ENCODE data around the gene CATSPERZ.
A peak's percentile ranks its signal among the peaks of the same experiment; 100 is the strongest.

Gene CATSPERZ

DNA sequence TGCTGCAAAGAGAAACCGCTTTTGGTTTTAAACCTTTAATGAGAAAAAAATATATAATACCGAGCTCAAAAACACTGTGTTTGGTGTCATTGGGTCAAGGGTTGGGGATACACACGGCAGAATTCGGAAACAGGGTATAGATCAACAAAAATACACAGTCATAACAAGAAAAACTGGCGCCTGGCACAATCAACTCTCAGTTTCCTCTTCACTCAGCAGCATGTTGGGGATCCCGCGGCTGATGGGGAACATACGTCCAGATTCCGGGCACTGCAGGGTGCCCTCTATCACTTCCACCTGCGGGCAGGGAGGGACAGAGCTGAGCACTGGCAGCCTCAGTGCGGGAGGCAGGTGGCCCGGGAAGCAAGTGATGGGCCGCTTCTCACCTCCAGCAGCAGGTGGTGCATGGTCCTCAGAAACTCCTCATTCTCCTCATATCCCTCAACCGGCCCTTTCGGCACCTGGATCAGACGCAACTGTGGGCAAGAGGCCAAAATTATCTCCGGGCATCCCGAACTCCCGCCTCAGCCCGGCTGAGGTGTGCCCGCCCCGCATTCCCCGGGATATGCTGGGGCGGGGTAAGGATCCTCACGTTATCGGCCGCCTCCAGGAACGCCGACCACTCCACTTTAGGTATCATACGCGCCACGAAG is 16.6 kb downstream of the CATSPERZ start:
- no peaks in the 10 kb centered on the region for H3K27me3 Mint-ChIP-seq (ENCODE audit: low read depth)
- H3K4me3 Mint-ChIP-seq, result peak overlapping the region; percentile 94 to 99 (median 96)
- H3K4me1 Mint-ChIP-seq, result peaks cover 21% of the 10 kb centered on the region
- TF ChIP-seq, protein P1, sequence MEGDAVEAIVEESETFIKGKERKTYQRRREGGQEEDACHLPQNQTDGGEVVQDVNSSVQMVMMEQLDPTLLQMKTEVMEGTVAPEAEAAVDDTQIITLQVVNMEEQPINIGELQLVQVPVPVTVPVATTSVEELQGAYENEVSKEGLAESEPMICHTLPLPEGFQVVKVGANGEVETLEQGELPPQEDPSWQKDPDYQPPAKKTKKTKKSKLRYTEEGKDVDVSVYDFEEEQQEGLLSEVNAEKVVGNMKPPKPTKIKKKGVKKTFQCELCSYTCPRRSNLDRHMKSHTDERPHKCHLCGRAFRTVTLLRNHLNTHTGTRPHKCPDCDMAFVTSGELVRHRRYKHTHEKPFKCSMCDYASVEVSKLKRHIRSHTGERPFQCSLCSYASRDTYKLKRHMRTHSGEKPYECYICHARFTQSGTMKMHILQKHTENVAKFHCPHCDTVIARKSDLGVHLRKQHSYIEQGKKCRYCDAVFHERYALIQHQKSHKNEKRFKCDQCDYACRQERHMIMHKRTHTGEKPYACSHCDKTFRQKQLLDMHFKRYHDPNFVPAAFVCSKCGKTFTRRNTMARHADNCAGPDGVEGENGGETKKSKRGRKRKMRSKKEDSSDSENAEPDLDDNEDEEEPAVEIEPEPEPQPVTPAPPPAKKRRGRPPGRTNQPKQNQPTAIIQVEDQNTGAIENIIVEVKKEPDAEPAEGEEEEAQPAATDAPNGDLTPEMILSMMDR (IDR thresholded peaks at IDR 0.05; ENCODE audit: unreplicated experiment in 3 of 3), result no peak
- no peaks in the 10 kb centered on the region for H3K9me3 Mint-ChIP-seq
- H3K27ac Mint-ChIP-seq, result peak overlapping the region; percentile 100
- H3K36me3 Mint-ChIP-seq (ENCODE audit: low read depth), result peaks cover 22% of the 10 kb centered on the region

DNA sequence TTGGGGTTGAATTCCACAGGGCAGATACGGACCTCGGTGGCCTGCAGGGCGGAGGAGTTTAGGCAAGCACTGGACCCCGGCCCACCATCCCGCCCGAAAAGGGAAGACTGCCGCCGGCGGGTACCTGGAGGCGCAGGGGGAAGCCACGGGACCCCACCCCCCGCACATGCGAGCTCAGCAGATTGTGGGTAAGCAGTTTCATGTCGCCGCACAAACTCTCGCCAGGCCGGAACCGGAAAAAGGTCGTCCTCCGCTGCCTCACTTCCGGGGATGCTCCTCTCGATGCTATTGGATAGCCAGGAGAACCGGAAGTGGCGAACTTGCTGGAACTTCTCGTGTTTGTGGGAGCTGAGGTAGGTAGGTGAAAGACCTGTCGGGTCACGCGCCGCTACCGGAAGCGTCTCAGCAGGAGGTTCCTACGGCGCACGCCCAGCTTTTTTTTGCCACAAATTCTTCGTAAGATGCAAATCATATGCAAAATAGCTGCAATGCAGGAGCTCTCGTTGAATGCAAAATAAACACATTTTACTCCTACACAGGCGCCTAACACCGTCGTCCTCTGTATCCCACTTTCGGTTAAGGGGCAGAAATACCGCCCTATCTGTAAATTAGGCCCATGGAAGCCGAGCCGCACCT is 17.3 kb downstream of the CATSPERZ start, which contains the start of gene TRMT112:
Gene TRMT112, minus strand, starts transcription at position 235 of the 636 bp plus-strand sequence. Its CDS starts 33 bp downstream, at position 202.
- H3K27ac Mint-ChIP-seq, result peak within 1 kb of the TSS; percentile 100
- peaks cover 21% of the 10 kb centered on the region for H3K4me1 Mint-ChIP-seq
- H3K4me3 Mint-ChIP-seq, result peak within 1 kb of the TSS; percentile 94 to 99 (median 96)
- TF ChIP-seq, protein P1 (IDR thresholded peaks at IDR 0.05; ENCODE audit: unreplicated experiment in 3 of 3), result no peak
- no peaks in the 10 kb centered on the region for H3K27me3 Mint-ChIP-seq (ENCODE audit: low read depth)
- no peaks in the 10 kb centered on the region for H3K9me3 Mint-ChIP-seq
- H3K36me3 Mint-ChIP-seq (ENCODE audit: low read depth), result peaks cover 21% of the 10 kb centered on the region

DNA sequence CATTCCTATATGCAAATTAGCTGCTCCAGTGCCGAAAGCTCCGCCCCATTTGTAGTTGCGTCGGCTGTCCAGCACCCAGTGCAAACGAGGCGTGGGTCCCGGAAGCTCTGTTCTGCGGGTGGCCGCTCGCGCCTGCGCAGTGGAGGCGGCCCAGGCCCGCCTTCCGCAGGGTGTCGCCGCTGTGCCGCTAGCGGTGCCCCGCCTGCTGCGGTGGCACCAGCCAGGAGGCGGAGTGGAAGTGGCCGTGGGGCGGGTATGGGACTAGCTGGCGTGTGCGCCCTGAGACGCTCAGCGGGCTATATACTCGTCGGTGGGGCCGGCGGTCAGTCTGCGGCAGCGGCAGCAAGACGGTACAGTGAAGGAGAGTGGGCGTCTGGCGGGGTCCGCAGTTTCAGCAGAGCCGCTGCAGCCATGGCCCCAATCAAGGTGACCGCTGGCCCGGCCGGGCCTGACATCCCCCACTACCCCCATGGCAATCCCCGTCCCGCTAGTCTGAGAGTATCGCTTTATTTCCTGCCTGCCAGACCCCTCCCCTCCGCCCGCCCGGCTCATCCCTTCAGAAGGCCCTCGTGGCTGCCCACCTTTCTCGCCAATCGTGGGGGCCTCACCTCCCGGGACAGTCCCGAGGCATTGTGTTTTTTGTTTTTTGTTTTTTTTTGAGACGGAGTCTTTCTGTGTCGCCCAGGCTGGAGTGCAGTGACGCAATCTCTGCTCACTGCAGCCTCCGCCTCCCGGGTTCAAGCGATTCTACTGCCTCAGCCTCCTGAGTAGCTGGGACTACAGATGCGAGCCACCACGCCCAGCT is 18.0 kb downstream of the CATSPERZ start, which contains the start of gene PRDX5:
Gene PRDX5, plus strand, starts transcription at position 161 of the 805 bp plus-strand sequence. Its CDS starts 95 bp downstream, at position 256.
- H3K36me3 Mint-ChIP-seq (ENCODE audit: low read depth), result peaks cover 15% of the 10 kb centered on the region
- no peaks in the 10 kb centered on the region for H3K9me3 Mint-ChIP-seq
- peak within 1 kb of the TSS; percentile 100 for H3K27ac Mint-ChIP-seq
- TF ChIP-seq, protein P1 (IDR thresholded peaks at IDR 0.05; ENCODE audit: unreplicated experiment in 3 of 3), result peak in 2 of 3 experiments; percentile 7 to 28
- H3K4me3 Mint-ChIP-seq, result peak within 1 kb of the TSS; percentile 94 to 99 (median 96)
- H3K27me3 Mint-ChIP-seq (ENCODE audit: low read depth), result no peaks in the 10 kb centered on the region
- H3K4me1 Mint-ChIP-seq, result peaks cover 16% of the 10 kb centered on the region

DNA sequence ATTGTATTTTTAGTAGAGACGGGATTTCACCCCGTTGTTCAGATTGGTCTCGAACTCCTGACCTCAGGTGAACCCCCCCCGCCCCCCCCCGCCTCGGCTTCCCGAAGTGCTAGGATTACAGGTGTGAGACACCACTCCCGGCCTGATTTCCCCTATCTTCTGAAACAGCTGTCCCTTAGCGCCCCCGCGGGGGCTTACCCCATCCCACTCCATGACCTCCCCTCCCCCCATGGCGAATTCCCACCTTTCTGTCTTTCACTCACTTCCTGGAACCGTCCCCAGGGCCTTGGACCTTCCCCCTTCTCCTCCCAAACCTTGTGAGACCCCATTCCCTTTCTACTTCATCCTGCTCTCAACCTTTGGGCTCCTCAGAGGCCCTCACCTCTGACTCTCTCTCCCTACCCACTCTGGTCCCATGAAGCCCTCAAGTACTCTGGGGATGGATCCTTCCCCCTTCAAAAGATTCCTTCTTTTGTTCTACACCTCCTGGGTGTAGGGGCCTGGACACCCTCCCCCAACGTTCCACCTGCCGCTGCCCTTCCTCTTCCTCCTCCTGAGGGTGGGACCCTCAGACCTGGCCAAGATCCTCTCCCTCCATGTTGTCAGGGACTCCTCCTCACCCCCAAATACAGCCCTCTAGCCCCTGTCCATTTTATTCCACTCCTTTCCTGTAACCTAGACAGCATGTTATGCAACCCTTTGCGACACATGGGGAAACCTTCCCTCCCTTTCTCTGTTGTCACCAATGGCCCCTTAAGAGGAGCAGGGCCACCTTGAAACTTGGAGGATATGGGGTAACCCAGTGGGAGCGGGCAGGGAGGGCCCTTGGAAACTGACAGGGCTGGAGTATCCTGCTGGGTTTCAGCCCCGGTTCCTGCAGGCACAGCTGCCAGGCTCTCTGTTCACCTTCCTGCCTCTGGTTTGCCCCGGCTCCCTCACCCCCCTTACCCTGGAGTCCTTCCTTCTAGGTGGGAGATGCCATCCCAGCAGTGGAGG is 18.9 kb downstream of the CATSPERZ start:
- peak overlapping the region; percentile 100 for H3K27ac Mint-ChIP-seq
- no peaks in the 10 kb centered on the region for H3K27me3 Mint-ChIP-seq (ENCODE audit: low read depth)
- peak overlapping the region; percentile 94 to 99 (median 96) for H3K4me3 Mint-ChIP-seq
- H3K36me3 Mint-ChIP-seq (ENCODE audit: low read depth), result peaks cover 12% of the 10 kb centered on the region
- H3K4me1 Mint-ChIP-seq, result peaks cover 16% of the 10 kb centered on the region
- TF ChIP-seq, protein P1 (IDR thresholded peaks at IDR 0.05; ENCODE audit: unreplicated experiment in 3 of 3), result no peak
- no peaks in the 10 kb centered on the region for H3K9me3 Mint-ChIP-seq

DNA sequence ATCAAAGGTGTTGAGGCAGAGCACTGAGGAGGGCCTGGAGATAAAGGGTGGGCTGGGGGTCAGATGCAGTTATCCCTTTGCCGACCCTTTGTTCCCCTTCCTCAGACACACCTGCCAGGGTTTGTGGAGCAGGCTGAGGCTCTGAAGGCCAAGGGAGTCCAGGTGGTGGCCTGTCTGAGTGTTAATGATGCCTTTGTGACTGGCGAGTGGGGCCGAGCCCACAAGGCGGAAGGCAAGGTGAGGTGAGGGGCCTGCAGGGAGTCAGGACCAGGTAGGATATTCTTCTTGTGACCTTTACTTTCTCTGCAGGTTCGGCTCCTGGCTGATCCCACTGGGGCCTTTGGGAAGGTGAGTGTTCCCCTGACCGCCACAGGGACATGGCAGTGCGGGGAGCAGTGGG is 20.4 kb downstream of the CATSPERZ start:
- TF ChIP-seq, protein P1 (IDR thresholded peaks at IDR 0.05; ENCODE audit: unreplicated experiment in 3 of 3), result no peak
- Mint-ChIP-seq H3K4me3 (peak overlapping the region; percentile 64 to 77 (median 76)), H3K9me3 (no peaks in the 10 kb centered on the region), H3K27me3 (ENCODE audit: low read depth) (no peaks in the 10 kb centered on the region), H3K36me3 (ENCODE audit: low read depth) (peaks cover 9% of the 10 kb centered on the region), H3K27ac (peak overlapping the region in 1 of 3 experiments; percentile 49), H3K4me1 (peaks cover 16% of the 10 kb centered on the region)
